Renal cortical epithelial cell (primary cell): ENCODE data around the gene MTMR11. TPM values are rescaled to one million over a fixed set of nuclear protein-coding genes. Genes with fewer than 3 reads are reported as not detected.

Experiments
- DNase-seq: peaks from one replicate; pipeline ENCODE4 v3.0.0-alpha.2; 2011; ENCODE audit warnings: low read depth
- total RNA-seq: library from RNA; depleted of rRNA; stranded (reverse); fragments of >200 nt; gene quantifications from 2 replicates; pipeline ENCODE4 v1.2.3, GENCODE V29; 2014

MTMR11 gene
- total RNA-seq, 1 donor from 2014 or later, result 5.6 TPM

DNA sequence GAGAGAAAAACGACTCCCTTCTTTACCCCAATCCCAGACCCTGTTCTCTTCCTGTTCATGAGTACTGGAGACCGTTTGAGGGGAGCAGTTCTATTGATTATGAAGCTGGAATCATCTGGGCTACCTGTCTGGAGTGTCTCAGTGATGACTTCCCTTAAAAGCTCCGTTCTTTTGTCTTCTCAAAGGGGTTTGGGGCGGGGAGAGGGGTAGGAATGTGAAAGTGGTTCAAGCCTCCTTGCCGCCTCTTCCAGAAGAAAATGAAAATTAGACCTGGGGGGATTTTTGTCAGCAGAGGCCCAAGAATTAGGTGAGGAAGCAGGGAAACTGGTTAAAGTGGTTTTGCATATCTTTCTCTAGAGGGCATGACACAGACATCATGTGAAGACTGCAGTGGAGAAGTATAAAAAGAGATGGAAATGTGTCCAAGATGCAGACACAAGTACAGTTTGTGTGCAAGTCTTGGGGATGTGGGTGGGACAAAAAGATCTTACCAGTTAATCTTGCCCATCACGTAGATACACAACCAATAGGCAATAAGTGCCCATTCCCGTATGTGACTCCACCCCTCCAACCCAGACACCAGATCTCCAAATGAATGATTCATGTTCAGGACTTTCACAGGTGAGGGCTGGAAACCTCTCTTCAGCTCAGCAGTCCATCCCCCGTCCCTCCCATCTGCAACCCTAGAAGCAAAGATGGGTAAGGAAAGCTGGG, 470 bp upstream of the MTMR11 start:
- DNase-seq, result peak; percentile 80

DNA sequence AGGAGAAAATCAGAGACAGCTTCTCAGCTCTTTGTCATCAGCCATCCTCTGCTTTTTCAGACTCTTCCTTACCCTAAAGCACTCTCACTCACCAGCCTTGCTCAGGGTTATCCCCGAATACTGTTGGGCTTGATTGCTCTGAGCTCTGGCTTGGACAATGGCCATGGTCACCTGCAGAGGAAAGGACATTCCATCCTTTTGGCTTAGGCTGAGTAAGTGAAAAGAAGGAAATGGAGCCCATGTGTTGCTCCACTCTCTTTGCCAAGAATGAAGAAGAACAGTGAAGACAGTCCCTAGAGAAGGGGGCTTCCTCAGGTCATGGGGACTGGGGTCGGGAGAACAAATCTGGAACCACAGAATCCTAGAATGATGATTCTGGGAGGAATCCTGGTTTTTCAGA, 2.3 kb downstream of the MTMR11 start:
- no peak for DNase-seq

DNA sequence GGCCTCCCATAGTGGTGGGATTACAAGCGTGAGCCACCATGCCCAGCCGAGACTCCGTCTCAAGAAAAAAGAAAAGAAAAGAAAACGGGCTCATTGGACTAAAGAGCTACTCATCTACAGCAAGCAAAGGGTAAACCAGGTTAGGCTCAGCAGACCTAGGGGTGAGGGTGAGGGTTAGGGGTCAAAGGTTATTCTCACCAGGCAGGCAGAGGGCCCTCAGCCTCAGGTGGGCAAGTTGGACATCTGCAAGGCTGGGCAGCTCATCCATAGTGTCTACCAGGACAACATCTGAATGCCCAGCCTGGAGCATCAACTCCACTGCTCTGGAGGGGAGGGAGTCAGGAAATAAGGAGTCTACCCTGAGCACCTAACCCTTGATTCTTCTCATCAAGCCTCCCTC, 3.5 kb downstream of the MTMR11 start:
- no peak for DNase-seq

DNA sequence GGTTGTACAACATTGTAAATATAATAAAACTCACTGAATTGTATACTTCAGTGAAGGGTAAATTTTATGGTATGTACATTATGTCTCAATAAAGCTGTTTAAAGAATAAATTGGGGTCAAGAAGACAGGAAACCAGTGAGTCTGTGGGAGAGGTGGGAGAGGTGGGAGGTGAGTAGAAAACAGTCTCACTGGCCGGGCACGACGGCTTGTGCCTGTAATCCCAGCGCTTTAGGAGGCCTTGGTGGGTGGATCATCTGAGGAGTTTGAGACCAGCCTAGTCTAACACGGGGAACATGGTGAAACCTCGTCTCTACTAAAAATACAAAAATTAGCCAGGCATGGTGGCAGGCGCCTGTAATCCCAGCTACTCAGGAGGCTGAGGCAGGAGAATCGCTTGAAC, 4.2 kb downstream of the MTMR11 start:
- no peak for DNase-seq

DNA sequence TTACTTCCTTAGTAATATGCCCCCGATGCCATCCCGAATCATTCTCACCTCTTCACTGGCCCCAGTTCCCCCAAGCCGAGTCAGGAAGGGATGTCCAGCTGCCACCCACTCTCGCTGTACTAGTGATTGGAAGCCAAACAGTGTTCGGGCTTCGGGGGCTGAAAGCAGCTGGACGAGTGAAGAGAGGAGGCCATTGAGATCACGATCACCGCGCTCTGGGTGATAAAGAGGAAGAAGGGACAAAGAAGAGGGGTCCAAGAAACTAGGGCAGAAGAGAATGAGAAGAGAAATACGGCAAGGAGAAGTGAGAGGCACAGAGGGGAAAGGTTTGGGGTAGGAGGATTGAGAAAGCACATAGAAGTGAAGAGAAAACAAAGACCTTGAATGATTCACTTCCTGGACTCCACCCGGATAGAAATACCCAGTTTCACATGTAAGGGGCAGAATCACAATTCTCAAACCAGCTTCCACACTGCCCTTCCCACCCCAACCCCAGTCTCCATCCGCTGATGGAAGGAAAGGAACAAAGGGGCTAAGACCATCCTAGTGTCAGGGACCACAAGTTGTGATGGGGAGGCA, 5.4 kb downstream of the MTMR11 start:
- no peak for DNase-seq

DNA sequence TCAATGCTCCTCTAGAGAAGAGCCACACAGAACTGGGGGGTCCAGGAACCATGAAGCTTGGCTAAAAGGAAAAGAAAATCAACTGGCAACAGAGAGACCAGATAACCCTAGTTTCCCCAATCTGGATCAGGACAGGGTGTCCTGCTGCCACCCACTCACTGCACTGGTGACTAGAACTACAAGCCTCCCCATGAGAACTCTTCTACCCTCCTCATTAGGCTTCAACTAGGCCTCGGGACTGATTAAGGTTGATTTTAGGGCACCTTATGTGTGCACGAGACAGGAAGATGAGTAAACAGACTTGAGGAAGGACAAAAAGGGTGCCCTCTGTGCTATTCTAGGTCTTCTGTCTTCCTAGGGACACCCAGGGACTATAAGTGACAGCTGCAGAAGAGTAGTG, 6.8 kb downstream of the MTMR11 start:
- DNase-seq, result no peak

DNA sequence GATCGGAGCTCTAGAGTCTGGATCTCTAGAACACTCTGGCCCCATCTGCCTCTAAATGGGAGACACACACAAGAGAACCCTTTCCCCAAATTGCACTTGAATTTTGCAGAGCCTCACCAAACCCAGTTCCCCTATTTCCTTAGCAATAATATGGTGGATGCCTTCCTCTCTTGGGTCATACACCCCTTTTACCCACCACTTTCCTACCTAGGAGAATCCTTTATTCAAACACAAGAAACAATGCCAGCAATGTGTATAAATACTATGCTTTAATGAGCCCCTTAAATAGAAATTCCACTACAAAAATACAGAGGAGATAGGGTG, 8.3 kb downstream of the MTMR11 start:
- DNase-seq, result no peak

DNA sequence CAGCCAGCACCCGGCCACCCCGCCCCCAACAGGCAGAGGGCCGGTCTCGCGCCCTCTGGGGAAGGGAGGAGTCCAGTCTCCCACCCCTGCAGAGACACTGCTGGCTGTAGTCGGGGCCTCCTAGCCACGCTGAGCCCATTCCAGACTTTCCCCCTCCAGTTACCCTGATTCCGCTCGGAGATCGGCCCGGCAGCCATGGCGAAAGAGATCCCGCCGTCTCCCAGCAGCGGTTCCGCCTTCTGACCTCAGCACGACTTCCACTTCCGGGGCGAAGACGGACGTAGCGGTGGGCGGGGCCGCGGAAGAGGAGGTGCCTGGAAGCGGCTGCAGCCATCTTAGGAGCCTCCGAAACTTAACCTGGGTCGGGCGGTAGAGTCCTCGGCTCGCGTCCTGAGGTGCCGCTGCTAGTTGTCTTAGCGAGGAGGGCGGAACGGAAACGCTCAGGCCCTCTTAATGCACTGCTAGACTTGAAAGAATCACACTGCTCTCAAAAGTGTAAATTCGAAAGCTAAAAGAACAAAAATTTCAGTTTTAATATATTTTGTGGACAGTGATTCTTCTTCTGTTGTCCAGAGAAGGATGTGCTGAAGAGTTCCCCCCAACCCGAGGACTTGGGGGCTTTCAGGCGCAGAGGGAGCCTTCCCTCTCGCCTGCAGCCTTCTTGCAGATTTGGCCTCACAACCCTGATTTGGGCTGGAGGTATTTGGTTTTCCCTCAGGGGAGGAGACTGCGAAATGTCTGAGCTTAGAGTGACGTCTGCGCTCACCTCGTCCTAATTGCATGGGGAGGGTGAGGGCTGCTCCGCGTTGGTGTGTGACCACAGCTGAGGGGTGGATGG, 8.9 kb downstream of the MTMR11 start, which contains the start of gene SF3B4:
Gene SF3B4 (minus strand): TSS at position 241 of the 838 bp plus-strand sequence. CDS start 44 bp downstream, at position 197.
- DNase-seq, result peak; percentile 87

DNA sequence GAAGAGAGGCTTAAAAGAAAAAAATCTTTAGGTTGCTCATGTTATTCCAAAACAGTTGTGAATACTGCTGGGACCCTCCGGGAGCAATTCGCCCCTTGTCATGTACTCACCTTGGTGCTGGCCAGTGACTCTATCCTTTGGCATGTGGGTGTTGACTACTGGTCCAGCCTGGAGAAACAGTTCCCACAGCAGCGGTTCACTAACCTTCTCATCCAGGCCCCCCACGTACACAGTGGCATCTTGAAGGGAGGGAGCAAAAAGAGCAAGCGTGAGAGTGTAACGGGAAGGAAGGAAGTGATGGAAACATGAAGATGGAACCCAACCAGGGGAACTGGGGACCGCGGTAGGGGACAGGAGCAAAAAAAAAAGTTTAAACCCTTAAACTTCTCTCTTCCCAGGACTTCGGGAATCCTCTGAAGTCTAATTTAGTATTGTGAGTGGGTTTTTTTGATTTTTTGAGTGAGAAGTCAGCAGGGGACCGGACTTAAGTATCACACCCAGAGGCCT, 9.6 kb downstream of the MTMR11 start:
- peak; percentile 44 for DNase-seq

DNA sequence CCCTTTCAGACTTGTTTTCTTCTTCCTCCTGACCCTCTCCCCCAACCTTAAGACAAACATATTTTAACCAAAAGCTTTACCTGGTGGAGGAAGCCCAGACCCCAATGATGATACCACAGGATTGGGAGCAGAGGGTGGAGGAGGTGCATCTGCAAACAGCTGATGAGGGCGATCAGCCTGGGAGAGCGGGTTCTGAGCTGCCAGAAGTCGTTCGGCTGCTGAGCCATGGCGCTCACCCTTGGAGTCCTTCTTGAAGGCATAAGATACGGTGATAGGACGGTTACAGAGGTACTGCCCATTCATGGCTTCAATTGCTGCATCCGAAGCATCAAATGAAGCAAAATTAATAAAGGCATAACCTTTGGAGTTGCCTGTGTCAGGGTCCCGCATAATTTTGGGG, 10.4 kb downstream of the MTMR11 start:
- no peak for DNase-seq

DNA sequence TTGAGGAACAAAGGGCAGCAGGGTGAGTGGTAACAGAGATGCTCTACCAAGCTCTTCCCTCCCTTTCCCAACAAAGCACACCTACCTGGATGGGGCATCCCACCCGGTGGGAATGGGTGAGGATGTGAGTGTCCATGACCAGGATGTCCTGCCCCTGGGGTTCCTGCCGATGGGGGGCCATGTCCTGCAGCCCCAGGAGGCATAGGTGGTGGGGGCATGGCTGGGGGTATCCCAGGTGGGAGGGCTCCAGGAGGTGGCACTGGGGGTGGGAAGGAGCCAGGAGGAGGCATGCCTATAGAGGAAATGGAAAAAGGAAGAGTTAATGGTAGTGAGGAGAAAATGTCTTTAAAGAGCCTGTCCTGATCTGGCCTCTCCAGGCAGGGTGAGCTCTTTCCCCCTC, 10.9 kb downstream of the MTMR11 start:
- DNase-seq, result no peak

DNA sequence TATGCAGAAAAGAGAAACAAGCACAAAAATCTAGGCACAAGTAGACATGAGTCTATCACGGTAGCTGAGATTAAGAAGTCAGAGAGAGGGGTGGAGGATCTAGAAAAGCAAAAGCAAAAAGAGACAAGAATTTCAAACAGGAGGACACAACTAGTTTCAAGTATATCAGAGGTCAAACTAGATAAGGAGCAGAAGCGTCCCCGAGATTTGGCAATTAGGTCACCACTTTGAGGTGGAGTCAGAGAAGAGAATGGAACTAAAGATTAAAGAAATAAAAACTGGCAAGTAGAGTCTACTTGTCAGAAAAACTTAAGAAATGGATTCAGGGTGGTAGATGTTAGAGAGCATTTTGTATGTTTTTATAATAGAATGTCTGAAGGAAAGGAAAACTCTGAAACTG, 11.3 kb downstream of the MTMR11 start:
- DNase-seq, result no peak

DNA sequence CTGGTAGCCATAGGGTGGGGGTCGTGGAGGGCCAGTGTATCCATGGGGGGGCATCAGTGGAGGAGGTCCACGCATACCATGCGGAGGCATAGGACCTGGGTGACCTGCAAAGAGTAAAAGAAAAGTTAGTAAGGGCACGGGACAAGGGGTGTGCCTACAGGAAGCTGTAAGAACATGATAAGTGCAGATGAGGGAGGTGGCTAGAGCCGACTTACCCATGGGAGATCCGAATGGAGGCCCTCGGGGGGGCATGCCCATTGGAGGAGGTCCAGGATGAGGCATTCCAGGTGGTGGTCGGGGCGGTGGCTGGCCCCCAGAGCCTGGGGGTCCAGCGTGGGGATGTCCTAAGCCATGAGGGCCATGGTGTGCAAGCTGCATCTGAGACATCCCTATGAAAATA, 13.1 kb downstream of the MTMR11 start:
- no peak for DNase-seq

DNA sequence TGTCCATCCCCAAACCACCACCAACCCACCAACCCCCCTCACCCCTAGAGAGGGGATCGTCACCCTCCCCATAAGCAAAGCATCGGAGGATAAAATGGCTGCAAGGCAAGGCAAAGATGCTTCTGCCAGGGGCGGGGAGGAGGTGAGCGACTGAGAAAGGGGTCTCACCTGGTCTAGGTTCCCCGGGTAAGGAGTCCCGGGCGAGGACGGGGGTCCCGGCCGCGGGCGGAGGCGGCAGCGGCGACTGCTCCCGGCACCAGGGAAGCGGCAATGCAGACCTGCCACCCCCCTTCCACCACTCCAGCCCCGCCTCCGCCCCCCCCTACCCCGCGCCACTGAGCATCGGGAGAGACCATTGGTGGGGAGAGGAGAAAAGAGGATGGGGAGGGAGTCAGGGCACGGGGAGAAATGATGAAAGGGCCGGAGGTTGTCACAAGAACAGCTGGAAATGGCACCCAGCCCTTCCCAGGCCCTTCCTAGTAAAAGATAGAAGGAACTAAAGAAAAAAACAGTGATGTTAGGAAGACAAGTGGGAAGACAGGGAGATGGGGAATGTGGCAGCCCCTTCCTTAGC, 19.0 kb downstream of the MTMR11 start, which contains the start of gene SV2A:
Gene SV2A (minus strand): TSS at position 274 of the 574 bp plus-strand sequence. CDS start 4,004 bp downstream, outside the sequence.
- DNase-seq, result no peak

DNA sequence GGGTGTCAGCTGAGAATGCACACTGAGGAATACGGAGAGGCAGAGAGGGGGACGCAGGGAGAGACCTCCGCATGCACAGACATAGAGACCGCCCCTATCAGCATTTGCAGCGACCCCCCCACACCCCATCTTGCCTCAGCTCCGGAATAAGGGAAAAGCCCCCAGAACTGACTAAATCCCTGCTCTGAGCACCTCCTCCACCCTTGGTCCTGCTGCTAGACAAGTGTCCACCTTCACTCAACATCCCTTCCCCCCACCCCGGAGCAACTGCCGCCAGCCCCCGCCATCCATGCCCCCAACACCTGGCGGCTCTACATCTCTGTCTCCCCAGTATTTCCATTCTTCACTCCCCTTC, 19.8 kb downstream of the MTMR11 start:
- no peak for DNase-seq

DNA sequence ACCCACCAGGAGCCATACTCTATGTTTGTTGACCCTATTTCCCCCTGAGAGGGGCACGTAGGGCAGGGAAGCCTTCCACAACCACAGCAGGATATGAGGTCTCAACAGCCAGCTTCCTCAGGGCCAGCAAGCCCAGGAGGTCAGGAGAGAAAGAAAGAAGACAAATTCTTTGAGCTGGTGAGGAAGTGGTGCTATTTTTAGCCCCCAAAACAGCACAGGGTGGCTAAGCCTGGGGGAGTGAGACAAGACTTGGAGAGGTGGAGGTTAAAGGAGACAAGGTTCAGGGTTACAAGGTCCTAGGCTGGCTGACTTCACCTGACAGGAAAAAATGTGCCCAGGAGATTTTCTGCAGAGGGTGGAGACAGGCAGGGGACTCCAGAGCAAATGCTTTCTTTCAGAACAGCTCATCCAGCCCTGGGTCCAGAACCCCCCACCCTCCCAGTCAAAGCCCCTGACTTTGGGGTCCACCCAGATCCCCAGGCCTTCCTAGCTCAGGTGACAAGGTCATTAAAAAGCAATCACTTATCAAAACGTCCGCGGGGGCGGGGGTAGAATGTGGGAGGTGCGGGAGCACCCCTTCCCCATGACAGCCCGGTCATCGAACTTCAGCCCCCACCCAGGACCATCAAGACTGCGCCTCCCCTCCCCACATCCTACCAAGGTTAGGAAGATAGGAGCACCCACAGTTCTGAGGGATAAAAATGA, 20.3 kb downstream of the MTMR11 start:
- DNase-seq, result no peak

DNA sequence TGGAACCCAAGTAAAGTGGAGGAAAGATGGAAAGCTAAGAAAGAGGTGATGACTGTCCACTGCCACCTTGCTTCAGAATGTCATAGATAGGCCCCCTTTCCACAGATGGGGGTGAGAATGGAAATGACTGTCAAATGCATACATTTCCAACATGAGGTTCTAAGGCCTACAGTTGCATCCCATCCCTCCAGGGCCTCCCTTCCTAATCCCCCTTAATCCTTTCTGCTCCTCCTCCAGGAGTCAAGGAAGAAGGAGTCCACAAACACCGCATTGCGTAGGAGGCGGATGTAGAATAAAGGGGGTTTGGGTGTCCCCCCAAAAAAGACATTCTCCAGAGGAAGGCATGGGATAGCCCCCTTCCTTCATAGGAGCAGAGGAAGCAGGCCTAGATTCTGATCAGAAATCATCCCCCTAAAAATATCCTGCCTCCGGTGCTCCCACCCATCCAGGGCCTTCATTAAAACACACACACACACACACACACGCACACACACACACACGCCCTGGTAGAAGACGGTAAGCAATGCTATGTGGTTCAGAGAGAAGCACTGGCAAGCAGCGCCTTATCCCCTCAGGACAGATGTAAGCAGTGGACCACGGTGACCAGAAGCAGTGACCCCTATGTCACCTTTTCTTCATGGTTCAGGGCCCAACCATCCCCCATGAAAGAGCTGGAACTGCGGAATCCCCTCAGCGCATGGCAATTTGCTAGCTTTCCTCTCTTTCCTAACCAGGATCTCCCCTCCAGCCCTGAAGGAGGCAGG, 21.1 kb downstream of the MTMR11 start:
- DNase-seq, result peak; percentile 32

DNA sequence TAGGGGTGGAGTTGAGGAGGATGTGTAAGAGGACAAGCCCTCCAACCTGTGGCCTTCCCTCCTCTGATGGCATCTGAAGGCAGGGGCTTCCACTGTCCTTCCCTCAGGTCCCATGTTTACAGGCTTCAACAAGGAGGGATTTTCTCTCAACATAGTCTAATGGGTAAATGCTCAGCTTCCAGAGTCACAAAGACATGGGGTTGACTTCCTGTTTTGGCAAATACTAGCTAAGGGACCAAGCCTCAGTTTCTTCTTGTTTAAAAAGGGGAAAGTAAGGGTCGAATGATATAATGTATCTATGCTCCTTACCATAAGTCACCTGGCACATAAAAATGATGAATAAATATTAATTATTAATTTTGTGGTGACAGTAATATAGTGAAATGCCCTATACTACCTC, 22.1 kb downstream of the MTMR11 start:
- no peak for DNase-seq

DNA sequence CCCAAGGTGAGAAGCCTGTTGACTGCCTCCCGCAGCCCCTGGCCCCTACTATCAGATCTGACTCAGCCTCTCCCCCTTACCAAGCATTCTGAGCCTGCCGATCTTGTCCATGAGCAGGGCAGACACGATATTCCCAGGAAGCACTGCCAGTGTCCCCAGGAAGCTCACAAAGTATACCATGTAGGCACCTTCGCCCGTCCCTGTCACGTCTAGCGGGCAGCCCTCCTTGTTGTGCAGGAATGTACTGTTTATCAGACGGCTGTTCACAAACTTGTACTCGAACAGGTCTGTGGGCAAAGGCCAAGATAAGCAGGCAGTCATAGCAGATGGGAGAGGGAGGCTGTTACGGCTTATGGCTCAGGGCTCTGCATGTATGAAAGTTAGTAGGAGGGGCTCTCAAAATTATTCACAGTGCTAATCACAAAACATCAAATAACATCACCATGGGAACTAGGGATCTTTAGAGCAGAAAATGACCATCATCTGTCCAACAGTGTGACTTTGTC, 30.1 kb downstream of the MTMR11 start:
- no peak for DNase-seq

DNA sequence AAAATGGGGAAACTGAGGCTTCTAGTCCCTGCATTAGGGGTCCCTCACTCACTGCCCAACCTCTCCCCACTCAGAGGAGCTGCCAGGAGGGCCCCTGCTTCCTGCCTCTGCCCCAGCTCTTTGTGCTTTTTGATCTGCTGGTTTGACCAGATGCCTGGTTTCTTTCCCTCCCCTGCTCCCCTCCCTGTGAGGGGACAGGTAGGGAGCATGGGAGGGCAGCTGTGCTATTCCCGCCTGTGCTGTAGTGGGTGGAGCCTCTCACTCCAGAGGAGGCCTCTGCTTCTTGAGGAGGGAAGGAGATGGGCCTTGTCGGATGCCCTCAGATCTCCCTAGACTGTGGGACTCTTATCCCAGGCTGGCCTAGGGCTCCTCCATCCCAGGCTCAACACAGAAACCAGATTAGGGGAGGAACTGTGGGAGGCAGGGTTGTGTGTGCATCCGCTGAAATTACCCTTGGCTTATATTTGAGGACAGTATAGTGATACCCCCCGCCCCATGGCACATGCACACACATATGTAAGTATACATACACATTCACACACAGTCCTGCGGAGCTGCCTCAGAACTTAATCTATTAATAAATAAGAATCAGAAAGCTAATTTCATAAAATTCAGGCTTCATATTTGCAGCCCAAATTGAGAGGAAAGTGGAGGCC, 32.7 kb downstream of the MTMR11 start:
- DNase-seq, result no peak
